GM23248 (cell line): ENCODE data around the gene SERTAD1. TPM values are rescaled to one million over a fixed set of nuclear protein-coding genes. Genes with fewer than 3 reads are reported as not detected.

Experiments
- DNase-seq: peaks from one replicate; pipeline ENCODE4 v3.0.0-alpha.2; 2015
- H2AFZ ChIP-seq: fragments of 200-600 bp; sonication (generic); 2 replicates; pipeline ENCODE4 v1.6.1; 2016; ENCODE audit warnings: antibody characterized with exemption
- H3F3A ChIP-seq: fragments of 200-600 bp; sonication (generic); 2 replicates; pipeline ENCODE4 v1.6.1; 2016; ENCODE audit warnings: mild to moderate bottlenecking, antibody characterized with exemption, mixed run types; ENCODE audit not compliant: insufficient read depth
- H3K27ac ChIP-seq: fragments of 200-600 bp; sonication (generic); 2 replicates; pipeline ENCODE4 v1.5.1; 2016; ENCODE audit warnings: mild to moderate bottlenecking
- H3K27me3 ChIP-seq: fragments of 200-600 bp; sonication (generic); replicated peaks from 2 replicates; pipeline ENCODE4 v1.6.1; 2016; ENCODE audit warnings: mild to moderate bottlenecking; ENCODE audit not compliant: insufficient read depth
- H3K36me3 ChIP-seq: fragments of 200-600 bp; sonication (generic); 2 replicates; pipeline ENCODE4 v1.6.1; 2016; ENCODE audit warnings: low read depth, mild to moderate bottlenecking
- H3K4me1 ChIP-seq: fragments of 200-600 bp; sonication (generic); 2 replicates; pipeline ENCODE4 v1.6.1; 2016; ENCODE audit warnings: mild to moderate bottlenecking; ENCODE audit not compliant: insufficient read depth
- H3K4me2 ChIP-seq: fragments of 200-600 bp; sonication (generic); one replicate; pipeline ENCODE4 v1.6.1; 2016; ENCODE audit warnings: mild to moderate bottlenecking; ENCODE audit not compliant: unreplicated experiment
- H3K4me3 ChIP-seq: fragments of 200-600 bp; sonication (generic); 2 replicates; pipeline ENCODE4 v1.5.1; 2016; ENCODE audit warnings: mild to moderate bottlenecking
- H3K79me2 ChIP-seq: fragments of 200-600 bp; sonication (generic); 2 replicates; pipeline ENCODE4 v1.6.1; 2016; ENCODE audit warnings: mild to moderate bottlenecking; ENCODE audit not compliant: insufficient read depth
- H3K9ac ChIP-seq: fragments of 200-600 bp; sonication (generic); 2 replicates; pipeline ENCODE4 v1.6.1; 2016; ENCODE audit warnings: mild to moderate bottlenecking
- H3K9me2 ChIP-seq: fragments of 200-600 bp; sonication (generic); 2 replicates; pipeline ENCODE4 v1.6.1; 2016; ENCODE audit warnings: mixed run types, mild to moderate bottlenecking, moderate library complexity; ENCODE audit not compliant: insufficient read depth
- H3K9me3 ChIP-seq: fragments of 200-600 bp; sonication (generic); one replicate; pipeline ENCODE4 v1.6.1; 2017; ENCODE audit warnings: low read depth
- H4K20me1 ChIP-seq: fragments of 200-600 bp; sonication (generic); 2 replicates; pipeline ENCODE4 v1.6.0; 2016; ENCODE audit not compliant: insufficient read depth
- EZH2 ChIP-seq: fragments of 200-600 bp; sonication (generic); IDR thresholded peaks from 2 replicates; pipeline ENCODE4 v1.6.1; 2018; ENCODE audit warnings: antibody characterized with exemption, mild to moderate bottlenecking; ENCODE audit not compliant: insufficient read depth, poor library complexity, severe bottlenecking
- EZH2phosphoT487 ChIP-seq: fragments of 200-600 bp; sonication (generic); IDR thresholded peaks from 2 replicates; pipeline ENCODE4 v1.6.1; 2018; ENCODE audit warnings: antibody characterized with exemption, moderate library complexity, mild to moderate bottlenecking, low read depth; ENCODE audit not compliant: insufficient read depth
- WGBS, 2 experiments: methylation state at CpG; one replicate each; pipeline ENCODE4 v1.1.6; 2015 to 2017; ENCODE audit warnings: low lambda C conversion rate in 2 of 2, low coverage in 1 of 2; ENCODE audit errors: missing lambda C conversion rate in 2 of 2; 5-methylcytosine and 5-hydroxymethylcytosine counted together
- in situ Hi-C: fragments of 300-500 bp; cut with MboI; formaldehyde crosslinking; loops from 2 replicates; pipeline ENCODE4 v1.15.0; 2020
- polyA plus RNA-seq: library from polyadenylated mRNA; unstranded; fragments of >200 nt; fragmentation: Nextera tagmentation; extraction: Ambion mirVana; gene quantifications from 2 replicates; pipeline ENCODE4 v1.2.1, GENCODE V29; 2016
- total RNA-seq: library from RNA; depleted of rRNA; stranded (reverse); fragments of >200 nt; shearing (Covaris generic); gene quantifications from 2 replicates; pipeline ENCODE4 v1.2.3, GENCODE V29; 2014

The SERTAD1 gene
- total and polyA plus RNA-seq, 2 experiments from 2014 or later: 31.7 to 34.5 TPM

- Histone ChIP-seq H3F3A (peaks cover 24% of the 10 kb centered on the region), H3K36me3 (peaks cover 9% of the 10 kb centered on the region; the same call in 1 of the 2 replicates), H3K9ac (peak overlapping the region; percentile 97), H3K9me2 (no peaks in the 10 kb centered on the region), H3K4me1 (peaks cover 26% of the 10 kb centered on the region), H2AFZ (peak overlapping the region; percentile 11; the same call in 1 of the 2 replicates), H3K79me2 (peaks cover 38% of the 10 kb centered on the region), H3K4me2 (peak overlapping the region; percentile 98), H3K27ac (peak overlapping the region; percentile 96), H3K9me3 (no peaks in the 10 kb centered on the region), H3K4me3 (peak overlapping the region; percentile 98), H3K27me3 (no peaks in the 10 kb centered on the region), H4K20me1 (no peaks in the 10 kb centered on the region)
- WGBS, 2 experiments: 0 to 1% methylated on average over 28 of the region's 28 CpGs
- DNase-seq: peak; percentile 54
- TF ChIP-seq EZH2phosphoT487: no peak
- no peak for TF ChIP-seq EZH2
- in situ Hi-C loops: no loop called here
Measured at GRCh38 chr19:40424637-40425449, 949 bp downstream of the SERTAD1 start.

GRCh38 chr19:40423938-40424337, 1.9 kb downstream of the SERTAD1 start:
- peak overlapping the region; percentile 98 for H3K4me3 ChIP-seq
- WGBS, 2 experiments: 85 to 88% methylated on average over 6 of the region's 6 CpGs
- H3K9me3 ChIP-seq: no peaks in the 10 kb centered on the region
- peaks cover 26% of the 10 kb centered on the region for H3K4me1 ChIP-seq
- peaks cover 9% of the 10 kb centered on the region; the same call in 1 of the 2 replicates for H3K36me3 ChIP-seq
- TF ChIP-seq EZH2phosphoT487: no peak
- TF ChIP-seq EZH2: no peak
- H3K9ac ChIP-seq: peak overlapping the region; percentile 97
- H4K20me1 ChIP-seq: no peaks in the 10 kb centered on the region
- peaks cover 38% of the 10 kb centered on the region for H3K79me2 ChIP-seq
- H3K9me2 ChIP-seq: no peaks in the 10 kb centered on the region
- H3F3A ChIP-seq: peaks cover 24% of the 10 kb centered on the region
- H3K4me2 ChIP-seq: peak overlapping the region; percentile 98
- H2AFZ ChIP-seq: no peak overlapping the region
- in situ Hi-C loops: no loop called here
- peak overlapping the region; percentile 96 for H3K27ac ChIP-seq
- DNase-seq: no peak
- H3K27me3 ChIP-seq: no peaks in the 10 kb centered on the region

- H3K4me2 ChIP-seq: peak overlapping the region; percentile 98
- peaks cover 24% of the 10 kb centered on the region for H3F3A ChIP-seq
- peaks cover 38% of the 10 kb centered on the region for H3K79me2 ChIP-seq
- H3K4me1 ChIP-seq: peaks cover 26% of the 10 kb centered on the region
- H3K9ac ChIP-seq: peak overlapping the region; percentile 97
- peaks cover 9% of the 10 kb centered on the region; the same call in 1 of the 2 replicates for H3K36me3 ChIP-seq
- TF ChIP-seq EZH2 (no peak), EZH2phosphoT487 (no peak)
- H4K20me1 ChIP-seq: no peaks in the 10 kb centered on the region
- no peaks in the 10 kb centered on the region for H3K9me2 ChIP-seq
- 77% methylated on average over 27 to 30 of the region's 31 CpGs for WGBS, 2 experiments
- H3K4me3 ChIP-seq: peak overlapping the region; percentile 98; the same call in 1 of the 2 replicates
- H3K27me3 ChIP-seq: no peaks in the 10 kb centered on the region
- in situ Hi-C loops: no loop called here
- DNase-seq: no peak
- H3K9me3 ChIP-seq: no peaks in the 10 kb centered on the region
- H3K27ac ChIP-seq: peak overlapping the region; percentile 96
- H2AFZ ChIP-seq: no peak overlapping the region
Measured at GRCh38 chr19:40422748-40423566, 2.8 kb downstream of the SERTAD1 start.

- TF ChIP-seq EZH2phosphoT487: no peak
- TF ChIP-seq EZH2: no peak
- in situ Hi-C loops: no loop called here
- no peaks in the 10 kb centered on the region for H3K9me2 ChIP-seq
- no peaks in the 10 kb centered on the region for H3K27me3 ChIP-seq
- H4K20me1 ChIP-seq: no peaks in the 10 kb centered on the region
- H3K4me1 ChIP-seq: peaks cover 26% of the 10 kb centered on the region
- peaks cover 24% of the 10 kb centered on the region for H3F3A ChIP-seq
- H3K9me3 ChIP-seq: no peaks in the 10 kb centered on the region
- no peak for DNase-seq
- H3K79me2 ChIP-seq: peaks cover 38% of the 10 kb centered on the region
- peak overlapping the region; percentile 86 for H3K9ac ChIP-seq
- peaks cover 9% of the 10 kb centered on the region; the same call in 1 of the 2 replicates for H3K36me3 ChIP-seq
- H3K4me2 ChIP-seq: peak overlapping the region; percentile 98
- peak overlapping the region; percentile 92 for H3K27ac ChIP-seq
- WGBS, 2 experiments: 62 to 65% methylated on average over 16 of the region's 16 CpGs
- no peak overlapping the region for H2AFZ ChIP-seq
- H3K4me3 ChIP-seq: peak overlapping the region; percentile 74
Measured at GRCh38 chr19:40421993-40422747, 3.6 kb downstream of the SERTAD1 start.
